Measurements from ENCODE around the gene MECR. TPM values are rescaled to one million over a fixed set of nuclear protein-coding genes. Genes with fewer than 3 reads are reported as not detected.
A peak's percentile ranks its signal among the peaks of the same experiment; 100 is the strongest.

The MECR gene
- total RNA-seq, 2 donors from 2014 or later = 12.9 to 21.8 TPM

DNA sequence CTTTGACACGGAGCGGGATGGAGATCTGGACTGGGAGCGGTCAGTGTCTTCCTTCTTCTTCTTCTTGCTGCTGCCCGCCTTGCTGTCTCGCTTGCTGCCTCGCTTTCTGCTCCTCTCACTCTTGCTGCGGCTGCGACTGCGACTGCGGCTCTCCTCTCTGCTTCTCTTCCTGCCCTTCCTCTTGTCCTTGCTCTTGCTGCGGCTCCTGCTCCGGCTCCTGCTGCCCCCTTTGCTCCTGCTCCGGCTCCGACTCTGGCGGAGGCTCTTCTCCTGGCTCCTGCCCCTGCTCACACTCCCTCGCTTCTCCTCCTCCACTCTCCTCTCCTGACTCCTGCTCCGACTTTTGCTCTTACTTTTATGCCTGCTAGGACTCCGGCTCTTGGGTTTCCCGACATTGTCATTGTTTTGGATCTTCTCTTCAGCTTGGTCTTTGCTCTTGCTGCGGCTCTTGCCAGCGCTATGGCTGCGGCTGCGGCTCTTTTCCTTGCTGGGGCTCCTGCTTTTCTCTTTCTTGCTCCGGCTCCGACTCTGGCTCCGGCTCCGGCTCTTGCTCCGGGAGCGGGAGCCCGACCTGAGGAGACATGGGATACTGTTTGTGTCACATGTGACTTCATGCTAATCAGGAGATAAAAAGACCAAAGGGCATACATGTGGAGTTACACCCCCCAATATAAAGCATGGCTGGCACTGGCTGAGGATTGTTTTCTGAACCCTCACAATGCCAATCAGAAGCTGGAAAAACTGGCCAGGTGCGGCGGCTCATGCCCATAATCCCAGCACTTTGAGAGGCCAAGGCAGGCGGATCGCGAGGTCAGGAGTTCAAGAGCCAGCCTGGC is 81.9 kb downstream of the MECR start:
- no peaks in the 10 kb centered on the region for H3K27me3 ChIP-seq
- H3K4me3 ChIP-seq = no peak overlapping the region
- TF ChIP-seq, protein P1, sequence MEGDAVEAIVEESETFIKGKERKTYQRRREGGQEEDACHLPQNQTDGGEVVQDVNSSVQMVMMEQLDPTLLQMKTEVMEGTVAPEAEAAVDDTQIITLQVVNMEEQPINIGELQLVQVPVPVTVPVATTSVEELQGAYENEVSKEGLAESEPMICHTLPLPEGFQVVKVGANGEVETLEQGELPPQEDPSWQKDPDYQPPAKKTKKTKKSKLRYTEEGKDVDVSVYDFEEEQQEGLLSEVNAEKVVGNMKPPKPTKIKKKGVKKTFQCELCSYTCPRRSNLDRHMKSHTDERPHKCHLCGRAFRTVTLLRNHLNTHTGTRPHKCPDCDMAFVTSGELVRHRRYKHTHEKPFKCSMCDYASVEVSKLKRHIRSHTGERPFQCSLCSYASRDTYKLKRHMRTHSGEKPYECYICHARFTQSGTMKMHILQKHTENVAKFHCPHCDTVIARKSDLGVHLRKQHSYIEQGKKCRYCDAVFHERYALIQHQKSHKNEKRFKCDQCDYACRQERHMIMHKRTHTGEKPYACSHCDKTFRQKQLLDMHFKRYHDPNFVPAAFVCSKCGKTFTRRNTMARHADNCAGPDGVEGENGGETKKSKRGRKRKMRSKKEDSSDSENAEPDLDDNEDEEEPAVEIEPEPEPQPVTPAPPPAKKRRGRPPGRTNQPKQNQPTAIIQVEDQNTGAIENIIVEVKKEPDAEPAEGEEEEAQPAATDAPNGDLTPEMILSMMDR (IDR thresholded peaks at IDR 0.05) = no peak
- peaks cover 6% of the 10 kb centered on the region for H3K4me1 ChIP-seq
- intact Hi-C loops (cut with DNase I) = no loop called here
- no peak overlapping the region for H3K9ac ChIP-seq (ENCODE audit: low read depth in 2 of 2, low read length in 2 of 2)
- peaks cover 28% of the 10 kb centered on the region for H3K36me3 ChIP-seq
- no peak overlapping the region for H3K27ac ChIP-seq
- no peak for DNase-seq
- H3K9me3 ChIP-seq = no peaks in the 10 kb centered on the region

DNA sequence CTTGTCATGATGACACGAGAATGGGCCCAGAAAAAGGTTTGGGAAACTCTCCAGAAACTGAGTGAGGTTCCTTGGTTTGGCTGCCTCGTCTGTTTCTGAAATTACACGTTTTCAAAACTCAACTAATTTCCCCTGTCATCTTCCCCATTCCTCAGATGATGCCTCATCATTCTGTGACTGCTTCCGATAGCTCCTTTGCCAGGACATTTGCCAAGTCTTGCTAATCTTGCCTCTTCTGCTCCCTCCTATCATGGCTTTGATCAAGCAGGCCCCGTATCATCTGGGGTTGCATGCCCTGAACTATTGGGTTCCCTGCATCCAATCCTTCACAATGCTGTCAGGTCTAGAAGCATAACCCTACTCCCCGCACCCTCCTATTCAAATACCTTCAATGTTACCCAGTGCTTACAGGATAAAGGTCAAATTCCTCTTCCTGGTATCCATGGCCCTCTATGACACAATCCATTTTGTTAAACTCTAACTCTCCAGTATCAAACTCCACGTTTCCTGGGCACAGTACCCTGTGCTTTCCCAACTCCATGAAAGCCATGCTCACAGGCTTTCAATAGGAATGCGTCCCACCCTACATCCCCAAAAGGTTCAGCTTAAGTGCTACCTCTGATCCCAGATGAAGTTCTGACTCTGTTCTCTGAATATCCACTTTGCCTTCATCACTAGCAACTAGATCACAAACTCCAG is 84.8 kb downstream of the MECR start:
- peak overlapping the region; percentile 50 for H3K27ac ChIP-seq
- intact Hi-C loops (cut with DNase I) = no loop called here
- H3K27me3 ChIP-seq = no peaks in the 10 kb centered on the region
- peaks cover 13% of the 10 kb centered on the region for H3K36me3 ChIP-seq
- H3K4me1 ChIP-seq = peaks cover 6% of the 10 kb centered on the region
- no peak overlapping the region for H3K9ac ChIP-seq (ENCODE audit: low read depth in 2 of 2, low read length in 2 of 2)
- H3K4me3 ChIP-seq = no peak overlapping the region
- DNase-seq = peak; percentile 33
- H3K9me3 ChIP-seq = no peaks in the 10 kb centered on the region
- TF ChIP-seq, protein P1 (IDR thresholded peaks at IDR 0.05) = no peak

DNA sequence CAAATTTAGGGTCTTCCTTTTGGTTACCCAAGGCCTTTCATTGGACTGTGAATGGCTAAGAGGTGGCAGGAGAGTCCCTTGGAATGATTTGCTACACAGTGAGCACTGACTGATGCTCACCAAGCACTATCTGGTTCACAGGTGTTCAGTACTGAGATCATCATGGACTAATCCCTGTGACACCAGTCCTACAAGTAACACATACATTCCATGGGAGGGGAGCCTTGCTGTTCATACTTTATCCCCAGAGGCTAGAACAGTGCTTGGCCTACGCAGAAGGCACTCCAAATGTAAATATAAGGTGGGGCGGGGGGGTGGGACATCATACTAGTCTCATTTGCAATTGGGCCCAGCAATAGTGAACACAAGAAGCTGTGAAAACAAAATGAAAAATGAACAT is 86.6 kb downstream of the MECR start:
- Histone ChIP-seq H3K27me3 (no peaks in the 10 kb centered on the region), H3K9me3 (no peaks in the 10 kb centered on the region), H3K4me1 (peaks cover 6% of the 10 kb centered on the region), H3K36me3 (peaks cover 9% of the 10 kb centered on the region), H3K9ac (ENCODE audit: low read depth in 2 of 2, low read length in 2 of 2) (no peak overlapping the region), H3K27ac (no peak overlapping the region), H3K4me3 (no peak overlapping the region)
- DNase-seq = no peak
- TF ChIP-seq, protein P1 (IDR thresholded peaks at IDR 0.05) = no peak
- intact Hi-C loops (cut with DNase I) = no loop called here

DNA sequence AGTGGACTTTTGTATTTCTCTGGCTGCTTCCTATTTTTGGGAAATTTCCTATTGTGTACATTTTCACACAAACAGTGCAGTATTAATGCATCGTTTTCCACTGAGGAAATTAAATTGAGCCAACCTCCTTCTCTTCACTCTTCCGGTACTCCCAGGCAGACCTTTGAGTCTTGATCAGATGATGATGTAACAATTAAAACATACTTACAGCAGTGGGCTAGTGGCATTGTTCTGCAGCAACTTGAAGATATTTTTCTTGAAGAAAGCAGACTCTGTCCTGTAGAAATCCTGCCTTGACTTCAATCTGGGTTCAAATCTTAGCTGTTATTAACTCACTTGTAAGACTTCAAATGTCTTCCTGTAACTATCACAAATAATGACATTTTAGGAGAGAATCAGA is 88.0 kb downstream of the MECR start:
- H3K4me1 ChIP-seq = peaks cover 6% of the 10 kb centered on the region
- no peaks in the 10 kb centered on the region for H3K9me3 ChIP-seq
- TF ChIP-seq, protein P1 (IDR thresholded peaks at IDR 0.05) = no peak
- no peak for DNase-seq
- H3K4me3 ChIP-seq = no peak overlapping the region
- intact Hi-C loops (cut with DNase I) = no loop called here
- H3K27ac ChIP-seq = no peak overlapping the region
- H3K36me3 ChIP-seq = no peaks in the 10 kb centered on the region
- H3K27me3 ChIP-seq = no peaks in the 10 kb centered on the region
- no peak overlapping the region for H3K9ac ChIP-seq (ENCODE audit: low read depth in 2 of 2, low read length in 2 of 2)

Other genes starting within 250 kb of the MECR start
- gene TMEM200B, start 107.0 kb downstream of the MECR start, total RNA-seq = 1 to 10 TPM; 1.5 to 3.3 TPM
- gene SRSF4, start 49.0 kb downstream of the MECR start, total RNA-seq = 10 to 100 TPM; 86.3 to 90.3 TPM
- gene PTPRU, start 5.6 kb upstream of the MECR start, total RNA-seq = 1 to 10 TPM; 2.3 to 4.8 TPM

Measured in colonic mucosa (tissue), 4 donors.